Endodermal cell (in vitro differentiated cells): ENCODE results near the gene SDHB. TPM values are rescaled to one million over a fixed set of nuclear protein-coding genes. Genes with fewer than 3 reads are reported as not detected.

Experiments
- DNase-seq: peaks from one replicate; pipeline ENCODE4 v3.0.0-alpha.2; 2017
- H3K27ac ChIP-seq: 2 replicates; pipeline ENCODE4 v1.5.1; 2013; ENCODE audit warnings: mild to moderate bottlenecking, low read depth, low read length, moderate library complexity
- H3K27me3 ChIP-seq: 2 replicates; pipeline ENCODE4 v1.6.1; 2013; ENCODE audit warnings: mild to moderate bottlenecking, low read length, moderate library complexity; ENCODE audit not compliant: insufficient read depth, control insufficient read depth, poor library complexity, severe bottlenecking
- H3K36me3 ChIP-seq: 2 replicates; pipeline ENCODE4 v1.7.0; 2013; ENCODE audit warnings: mild to moderate bottlenecking, low read length, moderate library complexity; ENCODE audit not compliant: control insufficient read depth, insufficient read depth
- H3K4me1 ChIP-seq: one replicate; pipeline ENCODE4 v1.7.0; 2013; ENCODE audit warnings: low read length; ENCODE audit not compliant: control insufficient read depth, insufficient read depth
- H3K4me3 ChIP-seq: 2 replicates; pipeline ENCODE4 v1.5.1; 2013; ENCODE audit warnings: mild to moderate bottlenecking, low read length, moderate library complexity
- H3K9ac ChIP-seq: 2 replicates; pipeline ENCODE4 v1.6.1; 2013; ENCODE audit warnings: mild to moderate bottlenecking, low read length, moderate library complexity; ENCODE audit not compliant: poor library complexity, severe bottlenecking; ENCODE audit errors: extremely low read depth
- H3K9me3 ChIP-seq: 2 replicates; pipeline ENCODE4 v1.6.1; 2013; ENCODE audit warnings: mild to moderate bottlenecking, low read length, moderate library complexity; ENCODE audit not compliant: control insufficient read depth
- H3K27ac Mint-ChIP-seq: 2 replicates; pipeline ENCODE4 v1.8.0; 2020; ENCODE audit warnings: mixed read lengths
- H3K27me3 Mint-ChIP-seq: 2 replicates; pipeline ENCODE4 v1.8.0; 2021; ENCODE audit warnings: mild to moderate bottlenecking, mixed read lengths; ENCODE audit not compliant: insufficient read depth
- H3K36me3 Mint-ChIP-seq: 2 replicates; pipeline ENCODE4 v1.8.0; 2020; ENCODE audit warnings: low read depth, mixed read lengths
- H3K4me1 Mint-ChIP-seq: 2 replicates; pipeline ENCODE4 v1.8.0; 2020; ENCODE audit warnings: mixed read lengths
- H3K4me3 Mint-ChIP-seq: 2 replicates; pipeline ENCODE4 v1.8.0; 2020; ENCODE audit warnings: mild to moderate bottlenecking, moderate library complexity, mixed read lengths
- H3K9me3 Mint-ChIP-seq: 2 replicates; pipeline ENCODE4 v1.8.0; 2020; ENCODE audit warnings: mild to moderate bottlenecking, mixed read lengths
- CTCF ChIP-seq: fragments of 200-600 bp; sonication (generic); conservative IDR thresholded peaks from 2 replicates; pipeline ENCODE4 v1.5.0; 2021; ENCODE audit warnings: antibody characterized with exemption, mild to moderate bottlenecking
- WGBS, 2 experiments: methylation state at CpG; one replicate each; pipeline versions ENCODE4 v1.1.5 to v1.1.7; 2013; ENCODE audit warnings: missing lambda C conversion rate in 2 of 2, mixed read lengths in 1 of 2; ENCODE audit not compliant: insufficient coverage in 1 of 2, insufficient read length in 1 of 2; 5-methylcytosine and 5-hydroxymethylcytosine counted together
- total RNA-seq, 2 donors: library from RNA; stranded (reverse); fragmentation: NEBNext Ultra II Directional in 1 of 2; extraction: Animal tissue kit (Norgen Biotek cat#: 25700) in 1 of 2; gene quantifications; 2 replicates in 1 of 2; 3 replicates in 1 of 2; pipeline ENCODE4 v1.2.1, GENCODE V29; 2021

SDHB gene
- total RNA-seq, 2 donors from 2014 or later: 68.5 to 75.2 TPM

GRCh38 chr1:17005365-17005740 is 48.5 kb downstream of the SDHB start:
- WGBS, 2 experiments: 94 to 96% methylated on average over 12 to 19 of the region's 19 CpGs
- no peak overlapping the region for H3K4me3 Mint-ChIP-seq
- TF ChIP-seq CTCF: no peak

DNA sequence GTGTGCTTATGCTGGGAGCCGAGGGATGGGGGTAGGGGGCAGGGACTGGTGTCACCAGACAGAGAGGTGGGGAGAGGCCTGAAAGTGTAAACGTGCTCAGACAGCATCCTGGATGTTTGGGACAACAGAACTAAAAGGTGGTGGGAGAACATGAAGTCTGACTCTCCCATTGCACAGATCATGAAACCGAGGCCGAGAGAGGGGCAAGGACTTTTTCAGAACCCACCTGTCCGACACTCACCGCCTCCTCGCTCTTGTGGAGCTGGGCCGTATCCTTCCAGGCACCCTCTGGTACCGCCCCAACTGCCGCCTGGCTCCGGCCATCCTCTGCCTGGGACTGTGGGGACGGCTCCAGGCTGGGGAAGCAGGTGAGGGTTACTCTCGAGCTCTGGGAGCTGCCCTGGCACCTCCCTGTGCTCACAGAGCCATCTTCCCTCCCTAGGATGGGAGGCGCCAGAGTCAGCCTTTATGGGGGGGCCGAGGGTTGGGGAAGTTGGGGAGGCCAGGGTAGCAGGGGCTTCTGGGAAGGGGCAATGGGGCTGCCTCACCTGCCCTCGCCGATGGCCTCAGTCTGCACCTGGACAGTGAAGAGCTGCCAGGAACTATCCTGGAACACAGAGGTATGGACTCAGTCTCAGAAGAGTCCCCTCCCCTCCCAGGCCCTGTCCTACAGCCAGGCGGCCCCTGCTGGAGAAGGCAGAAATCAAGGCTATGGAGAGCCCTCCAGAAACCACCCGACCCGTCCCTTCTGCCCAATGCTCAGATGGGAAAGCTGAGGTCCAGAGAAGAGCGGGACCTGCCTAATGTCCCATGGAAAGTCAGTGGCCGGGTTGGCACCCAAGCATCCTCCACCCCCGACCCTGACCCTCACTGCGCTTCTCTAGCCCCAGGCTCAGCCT is 49.1 kb downstream of the SDHB start:
- H3K4me3 Mint-ChIP-seq: no peak overlapping the region
- peaks cover 26% of the 10 kb centered on the region for H3K36me3 Mint-ChIP-seq
- no peak for DNase-seq
- H3K9ac ChIP-seq: no peak overlapping the region
- peak; percentile 43 for TF ChIP-seq CTCF
- H3K27ac ChIP-seq: no peak overlapping the region
- H3K4me1 Mint-ChIP-seq: no peaks in the 10 kb centered on the region
- 91 to 96% methylated on average over 17 to 24 of the region's 24 CpGs for WGBS, 2 experiments
- peaks cover 34% of the 10 kb centered on the region for H3K36me3 ChIP-seq
- H3K9me3 ChIP-seq: no peaks in the 10 kb centered on the region
- H3K4me3 ChIP-seq: no peak overlapping the region
- no peaks in the 10 kb centered on the region for H3K9me3 Mint-ChIP-seq
- no peaks in the 10 kb centered on the region for H3K4me1 ChIP-seq
- no peaks in the 10 kb centered on the region for H3K27me3 ChIP-seq
- H3K27ac Mint-ChIP-seq: no peak overlapping the region
- H3K27me3 Mint-ChIP-seq: no peaks in the 10 kb centered on the region

More at GRCh38 chr1:17005365-17005740, 48.5 kb downstream of the SDHB start:
- Histone ChIP-seq H3K4me3 (no peak overlapping the region), H3K4me1 (no peaks in the 10 kb centered on the region), H3K9ac (no peak overlapping the region), H3K27ac (no peak overlapping the region), H3K36me3 (peaks cover 30% of the 10 kb centered on the region), H3K27me3 (no peaks in the 10 kb centered on the region), H3K9me3 (no peaks in the 10 kb centered on the region)
- DNase-seq: no peak
- H3K9me3 Mint-ChIP-seq: no peaks in the 10 kb centered on the region
- H3K4me1 Mint-ChIP-seq: no peaks in the 10 kb centered on the region
- no peak overlapping the region for H3K27ac Mint-ChIP-seq
- H3K27me3 Mint-ChIP-seq: no peaks in the 10 kb centered on the region
- H3K36me3 Mint-ChIP-seq: peaks cover 22% of the 10 kb centered on the region

DNA sequence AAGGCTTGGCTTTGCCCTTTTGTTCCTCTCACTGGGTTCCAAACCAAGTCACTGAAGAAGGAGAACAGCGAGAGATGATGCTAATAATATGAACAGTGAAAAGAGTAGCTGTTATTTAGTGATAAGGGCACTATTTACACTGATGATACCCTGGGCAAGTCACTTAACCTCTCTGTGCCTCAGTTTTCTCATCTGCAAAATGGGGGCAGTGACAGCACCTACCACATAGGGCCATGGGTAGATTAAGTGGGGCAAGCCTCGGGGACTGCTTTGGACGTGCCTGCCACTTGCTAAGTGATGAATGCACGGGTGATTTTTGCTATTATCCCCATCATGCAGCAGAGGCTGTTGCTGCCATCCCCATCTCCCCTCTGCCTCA is 51.3 kb downstream of the SDHB start:
- H3K27me3 Mint-ChIP-seq: no peaks in the 10 kb centered on the region
- peaks cover 47% of the 10 kb centered on the region for H3K36me3 ChIP-seq
- 89 to 95% methylated on average over 4 of the region's 4 CpGs for WGBS, 2 experiments
- no peak overlapping the region for H3K4me3 ChIP-seq
- H3K4me3 Mint-ChIP-seq: no peak overlapping the region
- no peaks in the 10 kb centered on the region for H3K9me3 Mint-ChIP-seq
- no peaks in the 10 kb centered on the region for H3K9me3 ChIP-seq
- no peaks in the 10 kb centered on the region for H3K27me3 ChIP-seq
- no peak overlapping the region for H3K27ac Mint-ChIP-seq
- H3K9ac ChIP-seq: no peak overlapping the region
- DNase-seq: no peak
- no peak overlapping the region for H3K27ac ChIP-seq
- no peak for TF ChIP-seq CTCF
- no peaks in the 10 kb centered on the region for H3K4me1 Mint-ChIP-seq
- H3K4me1 ChIP-seq: no peaks in the 10 kb centered on the region
- H3K36me3 Mint-ChIP-seq: peaks cover 37% of the 10 kb centered on the region
